GM19328 (cell line): ENCODE data around the gene FUCA1.
"Not testable (repeated sequence)": the region's sequence is repeated elsewhere in the genome, so short reads cannot be mapped to it uniquely, and the experiment has no call there.

Experiments
- ATAC-seq: cut with Tn5 transposase; IDR thresholded peaks from one replicate; pipeline ENCODE4 v1.9.1; 2021; ENCODE audit warnings: mild to moderate bottlenecking, moderate library complexity; ENCODE audit not compliant: unreplicated experiment

The FUCA1 gene

DNA sequence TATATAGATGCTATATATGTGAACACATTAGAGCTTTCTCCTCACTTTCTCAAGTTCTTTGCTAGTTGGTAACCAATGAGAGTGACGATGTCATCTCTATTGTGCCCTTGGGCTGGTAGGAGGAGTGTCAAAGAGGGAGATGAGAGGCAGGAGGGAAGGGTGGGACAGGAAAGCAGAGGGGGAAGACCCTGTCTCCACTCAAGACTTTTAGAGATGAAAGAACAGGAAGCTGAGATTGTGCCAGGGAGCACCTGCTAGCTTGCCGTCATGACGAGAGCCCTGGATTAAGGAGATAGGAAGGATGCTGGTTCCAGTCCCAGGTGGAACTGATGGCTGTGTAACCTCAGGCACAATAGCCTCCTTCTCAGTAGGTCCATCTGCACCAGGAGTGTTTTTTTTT lies 28.4 kb upstream of the FUCA1 start:
- ATAC-seq = no peak

- ATAC-seq = no peak
Measured at GRCh38 chr1:23895993-23896392, 27.9 kb upstream of the FUCA1 start.

- ATAC-seq = no peak
Measured at GRCh38 chr1:23895082-23895481, 27.0 kb upstream of the FUCA1 start.

DNA sequence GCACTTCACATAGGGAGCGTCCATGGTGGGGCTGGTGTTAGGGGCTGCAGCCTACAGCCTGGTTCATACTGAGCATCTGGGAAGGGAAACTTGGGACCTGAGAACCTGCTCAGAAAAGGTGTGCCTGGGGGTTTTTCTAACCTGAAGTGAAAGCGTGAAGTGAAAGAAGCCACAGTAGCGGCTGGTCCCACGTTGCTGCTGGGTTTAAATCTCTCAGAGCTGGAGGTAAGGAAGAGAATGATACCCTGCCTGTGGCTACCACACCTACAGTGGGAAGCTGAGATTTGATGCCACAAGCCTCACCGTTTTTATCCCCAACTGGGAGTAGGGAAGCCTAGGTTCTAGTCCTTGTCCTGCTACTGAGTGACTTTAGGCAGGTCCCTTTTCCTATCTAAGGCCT lies 21.0 kb upstream of the FUCA1 start:
- no peak for ATAC-seq

DNA sequence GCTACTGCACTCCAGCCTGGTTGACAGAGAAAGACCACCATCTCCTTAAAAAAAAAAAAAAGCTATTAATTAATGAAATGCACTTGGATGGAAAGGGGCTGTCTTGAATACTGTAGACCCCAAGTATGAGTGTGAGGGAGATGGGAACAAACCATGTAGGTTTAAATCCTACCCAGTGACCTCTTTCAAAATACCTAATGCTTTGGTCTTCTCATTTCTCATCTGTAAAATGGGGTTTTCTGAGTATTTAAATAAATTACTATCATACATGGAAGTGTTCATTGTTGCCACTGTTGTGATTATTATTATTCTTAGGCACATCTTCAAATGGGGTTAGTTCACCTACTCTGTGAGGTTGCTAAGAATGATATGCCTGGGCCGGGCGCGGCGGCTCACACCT lies 17.1 kb upstream of the FUCA1 start:
- no peak for ATAC-seq

DNA sequence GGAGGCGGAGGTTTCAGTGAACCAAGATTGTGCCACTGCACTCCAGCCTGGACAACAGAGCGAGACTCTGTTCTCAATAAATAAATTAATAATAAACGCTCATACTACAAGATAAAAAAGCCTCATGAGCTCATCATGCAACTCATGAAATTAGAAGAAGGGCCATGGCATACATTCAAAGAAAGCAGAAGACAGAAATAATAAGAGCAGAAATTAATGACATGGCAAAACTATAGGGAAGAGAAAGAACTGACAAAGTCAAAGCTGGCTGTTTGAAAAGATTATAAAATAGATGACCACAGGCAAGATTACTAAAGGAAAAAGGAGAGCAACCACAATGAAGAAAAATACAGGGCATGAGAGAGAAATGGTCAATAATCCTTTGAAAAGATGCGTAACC lies 14.7 kb upstream of the FUCA1 start:
- no peak for ATAC-seq

DNA sequence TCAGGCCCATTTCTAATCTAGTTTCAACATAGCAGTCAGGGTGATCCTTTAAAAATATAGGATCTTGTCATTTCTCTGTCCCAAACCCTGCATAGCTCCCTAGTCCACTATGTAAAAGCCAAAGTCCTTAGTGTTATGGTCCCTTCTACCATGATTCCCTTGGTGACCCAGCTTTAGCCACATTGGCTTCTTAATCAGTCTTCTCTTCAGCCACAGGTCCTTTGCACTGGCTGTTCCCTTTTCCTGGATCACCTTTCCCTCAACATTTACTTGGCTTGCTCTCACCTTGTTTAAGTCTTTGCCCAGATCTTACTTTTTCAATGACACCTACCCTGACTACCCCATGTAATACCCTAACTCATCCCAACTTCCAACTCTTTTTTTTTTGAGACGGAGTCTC lies 11.7 kb upstream of the FUCA1 start:
- ATAC-seq = no peak

DNA sequence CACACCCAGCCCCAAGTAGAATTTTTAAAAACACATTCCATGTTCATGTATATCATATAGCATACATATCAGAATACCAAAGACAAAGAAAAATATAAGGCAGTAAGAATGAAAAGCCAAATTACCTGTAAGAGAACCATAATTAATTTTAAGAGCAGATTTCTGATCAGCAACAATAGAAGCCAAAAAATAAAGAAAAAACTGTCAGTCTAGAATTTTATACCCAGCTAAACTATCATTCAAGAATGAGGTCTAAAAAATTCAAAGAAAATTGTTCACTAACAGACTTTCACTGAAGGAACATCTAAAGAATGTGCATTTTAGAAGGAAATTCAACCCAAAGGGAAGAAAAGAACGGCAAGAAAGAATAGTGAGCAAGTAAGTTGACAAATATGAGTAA lies 10.6 kb upstream of the FUCA1 start:
- no peak for ATAC-seq

DNA sequence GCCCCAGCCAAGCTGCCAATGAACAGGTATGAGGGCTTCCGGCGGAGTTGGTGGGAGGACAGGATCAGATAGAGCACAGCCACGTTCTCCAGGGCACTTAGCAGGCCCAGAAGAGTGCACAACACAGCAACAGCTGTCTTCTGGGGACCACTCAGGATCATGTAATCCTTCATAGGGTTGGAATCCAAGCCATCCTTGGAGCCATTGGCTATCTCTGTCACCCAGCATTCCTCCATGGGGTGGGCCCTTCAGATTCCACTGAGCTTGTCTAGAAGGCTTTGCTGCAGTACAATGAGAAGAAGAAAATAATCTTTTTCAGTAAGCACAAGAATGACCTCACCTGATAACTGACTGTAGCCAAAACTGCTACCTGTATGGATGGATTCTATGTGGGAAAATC lies 7.3 kb upstream of the FUCA1 start:
- no peak for ATAC-seq

GRCh38 chr1:23872421-23872820 lies 4.3 kb upstream of the FUCA1 start:
- ATAC-seq = no peak

GRCh38 chr1:23869051-23869450 lies 961 bp upstream of the FUCA1 start:
- ATAC-seq = no peak

DNA sequence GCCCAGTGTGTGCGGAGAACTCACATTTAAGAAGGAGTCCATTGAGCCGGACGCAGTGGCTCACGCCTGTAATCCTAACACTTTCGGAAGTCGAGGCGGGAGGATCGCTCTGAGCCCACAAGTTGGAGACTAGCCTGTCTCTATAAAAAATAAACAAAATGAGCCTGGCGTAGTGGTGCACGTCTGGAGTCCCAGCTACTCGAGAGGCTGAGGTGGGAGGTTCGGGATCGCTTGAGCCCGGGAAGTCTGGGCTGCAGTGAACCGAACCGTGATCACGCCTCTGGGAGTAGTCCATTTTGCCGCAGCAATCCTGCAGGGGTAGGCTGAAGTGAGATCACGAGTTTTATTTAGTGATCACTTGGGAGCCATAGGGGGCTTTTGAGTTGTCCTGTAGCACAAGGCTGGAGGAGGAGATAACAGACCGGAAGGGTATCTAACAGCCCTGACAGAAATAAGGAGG lies 497 bp upstream of the FUCA1 start:
- ATAC-seq = no peak

GRCh38 chr1:23867542-23867894 lies 572 bp downstream of the FUCA1 start:
- ATAC-seq = no peak

DNA sequence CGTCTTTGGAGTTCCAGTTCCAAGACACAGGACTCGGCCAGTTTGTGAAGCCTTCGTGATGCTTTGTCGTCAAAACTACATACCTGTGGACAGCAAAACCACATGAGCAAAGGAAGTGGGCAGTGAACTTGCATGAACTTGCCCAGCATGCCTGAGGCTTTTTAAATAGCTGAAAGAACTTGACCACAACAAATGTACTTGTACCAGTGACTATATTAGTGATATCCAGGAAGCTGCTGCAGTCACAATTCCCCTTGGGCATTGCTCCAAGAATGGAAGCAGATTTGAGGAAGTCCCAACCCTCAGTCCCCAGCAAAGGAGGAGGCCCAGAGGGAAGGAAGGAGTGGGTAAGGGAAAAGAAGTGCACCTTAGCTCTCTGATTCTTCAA lies 2.6 kb downstream of the FUCA1 start:
- no peak for ATAC-seq

DNA sequence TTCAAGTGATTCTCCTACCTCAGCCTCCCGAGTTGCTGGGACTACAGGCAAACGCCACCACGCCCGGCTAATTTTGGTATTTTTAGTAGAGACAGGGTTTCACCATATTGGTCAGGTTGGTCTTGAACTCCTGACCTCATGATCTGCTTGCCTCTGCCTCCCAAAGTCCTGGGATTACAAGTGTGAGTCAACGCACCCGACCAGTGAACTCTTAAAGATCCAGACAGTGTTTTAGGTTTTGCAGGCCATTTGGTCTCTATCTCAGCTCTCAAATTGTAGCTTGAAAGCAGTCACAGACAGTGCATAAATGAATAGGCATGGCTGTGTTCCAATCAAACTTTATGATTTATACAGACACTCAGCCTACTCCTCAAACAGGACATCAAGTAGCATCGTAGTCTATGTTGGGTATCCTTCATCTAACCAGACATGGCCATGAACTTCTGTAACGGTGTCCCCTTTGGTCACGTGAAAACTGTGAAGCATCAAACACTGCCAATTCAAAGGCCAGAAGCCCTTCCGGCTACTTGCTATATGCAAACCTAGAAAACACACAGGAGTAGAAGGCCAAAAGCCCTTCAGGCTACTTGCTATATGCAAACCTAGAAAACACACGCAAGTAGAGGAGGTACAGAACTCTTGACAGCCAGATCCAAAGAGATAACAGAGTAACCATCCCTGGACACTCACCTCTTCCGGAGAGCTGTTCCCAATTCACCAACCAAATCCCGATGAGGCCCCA lies 3.1 kb downstream of the FUCA1 start:
- ATAC-seq = no peak

DNA sequence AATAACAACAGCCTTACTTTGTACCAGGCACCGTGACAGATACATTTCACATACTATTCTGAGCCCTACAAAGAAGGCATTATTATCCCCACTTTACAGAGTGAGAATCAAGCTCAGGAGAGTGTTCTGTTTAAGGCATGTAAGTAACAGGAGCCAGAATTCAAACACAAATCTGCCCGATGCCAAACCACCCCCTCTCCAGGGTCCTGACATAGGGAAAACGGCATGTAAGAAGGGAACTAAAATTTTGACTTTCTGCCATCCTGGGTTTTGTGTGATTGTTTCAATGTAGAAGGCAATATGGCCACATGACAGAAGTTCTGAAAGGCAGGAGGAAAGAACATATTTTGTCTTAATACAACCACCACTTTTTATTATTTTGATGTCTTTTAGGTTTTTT lies 5.5 kb downstream of the FUCA1 start:
- ATAC-seq = no peak

- ATAC-seq = no peak
Measured at GRCh38 chr1:23854568-23854967, 13.5 kb downstream of the FUCA1 start.

DNA sequence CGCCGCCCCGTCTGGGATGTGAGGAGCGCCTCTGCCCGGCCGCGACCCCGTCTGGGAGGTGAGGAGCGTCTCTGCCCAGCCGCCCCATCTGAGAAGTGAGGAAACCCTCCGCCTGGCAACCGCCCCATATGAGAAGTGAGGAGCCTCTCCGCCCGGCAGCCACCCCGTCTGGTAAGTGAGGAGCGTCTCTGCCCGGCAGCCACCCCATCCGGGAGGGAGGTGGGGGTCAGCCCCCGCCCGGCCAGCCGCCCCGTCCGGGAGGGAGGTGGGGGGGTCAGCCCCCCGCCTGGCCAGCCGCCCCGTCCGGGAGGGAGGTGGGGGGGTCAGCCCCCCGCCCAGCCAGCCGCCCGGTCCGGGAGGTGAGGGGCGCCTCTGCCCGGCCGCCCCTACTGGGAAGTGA lies 15.0 kb downstream of the FUCA1 start:
- not testable (repeated sequence) for ATAC-seq

DNA sequence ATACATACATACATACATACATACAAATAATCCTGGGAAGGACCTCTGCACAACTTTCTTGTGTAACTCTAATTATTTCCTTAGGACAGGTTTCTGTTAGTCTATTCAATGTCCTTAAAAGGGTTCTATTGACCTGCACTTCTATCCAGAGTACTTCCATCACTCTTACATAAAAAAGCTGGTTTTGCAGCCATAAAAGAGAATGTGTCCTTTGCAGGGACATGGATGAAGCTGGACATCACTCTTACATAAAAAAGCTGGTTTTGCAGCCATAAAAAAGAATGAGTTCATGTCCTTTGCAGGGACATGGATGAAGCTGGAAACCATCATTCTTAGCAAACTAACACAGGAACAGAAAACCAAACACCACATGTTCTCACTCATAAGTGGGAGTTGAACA lies 16.7 kb downstream of the FUCA1 start:
- ATAC-seq = not testable (repeated sequence)

DNA sequence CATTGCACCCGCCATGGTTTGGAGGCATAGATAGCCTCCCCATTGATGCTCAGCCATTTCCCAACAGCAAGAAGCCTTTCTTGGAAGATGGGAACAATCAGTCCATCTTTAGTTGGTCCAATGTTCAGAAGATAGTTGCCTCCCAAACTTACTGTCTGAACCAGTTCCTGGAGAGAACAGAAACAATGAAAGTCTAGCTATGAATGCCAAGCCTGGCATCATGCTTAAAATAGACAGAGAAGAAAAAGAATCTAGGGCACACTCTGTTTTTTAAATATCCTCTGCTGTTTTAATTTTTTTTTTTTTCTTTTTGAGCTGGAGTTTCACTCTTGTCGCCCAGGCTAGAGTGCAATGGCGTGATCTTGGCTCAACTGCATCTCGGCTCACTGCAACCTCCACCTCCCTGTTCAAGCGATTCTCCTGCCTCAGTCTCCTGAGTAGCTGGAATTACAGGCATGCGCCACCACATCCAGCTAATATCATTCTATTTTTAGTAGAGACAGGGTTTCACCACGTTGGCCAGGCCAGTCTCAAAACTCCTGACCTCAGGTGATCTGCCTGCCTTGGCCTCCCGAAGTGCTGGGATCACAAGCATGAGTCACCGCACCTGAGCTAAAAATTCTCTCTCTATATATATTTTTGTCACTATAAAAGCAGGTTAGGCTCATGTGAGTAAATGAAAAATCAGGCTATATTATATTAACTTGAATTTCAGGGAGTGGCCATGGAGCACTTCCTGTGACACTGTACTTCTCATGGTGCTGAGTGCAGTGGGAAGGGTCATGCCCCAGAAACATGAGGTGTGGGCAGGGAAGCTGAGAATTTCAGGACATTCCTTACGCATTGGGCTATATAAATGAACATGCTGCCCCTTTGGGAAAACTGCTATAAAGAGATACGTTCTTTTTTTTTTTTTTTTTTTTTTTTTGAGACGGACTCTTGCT lies 19.1 kb downstream of the FUCA1 start:
- no peak for ATAC-seq

GRCh38 chr1:23847482-23848095 lies 20.5 kb downstream of the FUCA1 start:
- not testable (repeated sequence) for ATAC-seq

DNA sequence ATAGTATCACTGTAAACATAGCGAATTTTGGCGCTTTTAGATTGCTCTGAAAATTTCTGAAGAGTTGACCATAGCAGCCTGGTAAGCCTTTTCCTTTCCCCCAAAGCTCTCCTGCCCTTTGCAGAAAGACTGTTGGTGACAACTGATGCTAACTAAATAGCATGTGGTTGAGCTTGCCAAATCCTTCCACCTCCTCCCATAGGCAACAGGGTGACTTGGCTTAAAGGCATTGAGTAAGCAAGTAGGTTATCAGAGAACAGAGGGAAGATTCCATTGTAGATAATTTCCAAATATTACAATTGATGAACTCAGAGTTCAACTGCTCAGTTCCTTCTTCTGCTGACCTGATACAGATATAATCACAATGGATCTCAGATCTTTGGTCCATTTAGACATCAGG lies 22.9 kb downstream of the FUCA1 start:
- ATAC-seq = no peak
